Endodermal cell (in vitro differentiated cells): ENCODE results near the gene PSMF1. TPM values are rescaled to one million over a fixed set of nuclear protein-coding genes. Genes with fewer than 3 reads are reported as not detected.
"Not testable (repeated sequence)": the region's sequence is repeated elsewhere in the genome, so short reads cannot be mapped to it uniquely, and the experiment has no call there.

Source experiments
- DNase-seq: peaks from one replicate; pipeline ENCODE4 v3.0.0-alpha.2; 2017
- H3K27ac ChIP-seq: 2 replicates; pipeline ENCODE4 v1.5.1; 2013; ENCODE audit warnings: mild to moderate bottlenecking, low read depth, low read length, moderate library complexity
- H3K27me3 ChIP-seq: 2 replicates; pipeline ENCODE4 v1.6.1; 2013; ENCODE audit warnings: mild to moderate bottlenecking, low read length, moderate library complexity; ENCODE audit not compliant: insufficient read depth, control insufficient read depth, poor library complexity, severe bottlenecking
- H3K36me3 ChIP-seq: 2 replicates; pipeline ENCODE4 v1.7.0; 2013; ENCODE audit warnings: mild to moderate bottlenecking, low read length, moderate library complexity; ENCODE audit not compliant: control insufficient read depth, insufficient read depth
- H3K4me1 ChIP-seq: one replicate; pipeline ENCODE4 v1.7.0; 2013; ENCODE audit warnings: low read length; ENCODE audit not compliant: control insufficient read depth, insufficient read depth
- H3K4me3 ChIP-seq: 2 replicates; pipeline ENCODE4 v1.5.1; 2013; ENCODE audit warnings: mild to moderate bottlenecking, low read length, moderate library complexity
- H3K9ac ChIP-seq: 2 replicates; pipeline ENCODE4 v1.6.1; 2013; ENCODE audit warnings: mild to moderate bottlenecking, low read length, moderate library complexity; ENCODE audit not compliant: poor library complexity, severe bottlenecking; ENCODE audit errors: extremely low read depth
- H3K9me3 ChIP-seq: 2 replicates; pipeline ENCODE4 v1.6.1; 2013; ENCODE audit warnings: mild to moderate bottlenecking, low read length, moderate library complexity; ENCODE audit not compliant: control insufficient read depth
- H3K27ac Mint-ChIP-seq: 2 replicates; pipeline ENCODE4 v1.8.0; 2020; ENCODE audit warnings: mixed read lengths
- H3K27me3 Mint-ChIP-seq: 2 replicates; pipeline ENCODE4 v1.8.0; 2021; ENCODE audit warnings: mild to moderate bottlenecking, mixed read lengths; ENCODE audit not compliant: insufficient read depth
- H3K36me3 Mint-ChIP-seq: 2 replicates; pipeline ENCODE4 v1.8.0; 2020; ENCODE audit warnings: low read depth, mixed read lengths
- H3K4me1 Mint-ChIP-seq: 2 replicates; pipeline ENCODE4 v1.8.0; 2020; ENCODE audit warnings: mixed read lengths
- H3K4me3 Mint-ChIP-seq: 2 replicates; pipeline ENCODE4 v1.8.0; 2020; ENCODE audit warnings: mild to moderate bottlenecking, moderate library complexity, mixed read lengths
- H3K9me3 Mint-ChIP-seq: 2 replicates; pipeline ENCODE4 v1.8.0; 2020; ENCODE audit warnings: mild to moderate bottlenecking, mixed read lengths
- CTCF ChIP-seq: fragments of 200-600 bp; sonication (generic); conservative IDR thresholded peaks from 2 replicates; pipeline ENCODE4 v1.5.0; 2021; ENCODE audit warnings: antibody characterized with exemption, mild to moderate bottlenecking
- WGBS, 2 experiments: methylation state at CpG; one replicate each; pipeline versions ENCODE4 v1.1.5 to v1.1.7; 2013; ENCODE audit warnings: missing lambda C conversion rate in 2 of 2, mixed read lengths in 1 of 2; ENCODE audit not compliant: insufficient coverage in 1 of 2, insufficient read length in 1 of 2; 5-methylcytosine and 5-hydroxymethylcytosine counted together
- total RNA-seq, 2 donors: library from RNA; stranded (reverse); fragmentation: NEBNext Ultra II Directional in 1 of 2; extraction: Animal tissue kit (Norgen Biotek cat#: 25700) in 1 of 2; gene quantifications; 2 replicates in 1 of 2; 3 replicates in 1 of 2; pipeline ENCODE4 v1.2.1, GENCODE V29; 2021

Gene PSMF1
- total RNA-seq, 2 donors from 2014 or later, result 72.5 to 84.7 TPM

GRCh38 chr20:1214838-1215261 lies 96.4 kb downstream of the PSMF1 start:
- no peak for TF ChIP-seq CTCF
- Mint-ChIP-seq H3K9me3 (peaks cover 14% of the 10 kb centered on the region), H3K27me3 (peaks cover 45% of the 10 kb centered on the region), H3K4me1 (peaks cover 11% of the 10 kb centered on the region), H3K36me3 (no peaks in the 10 kb centered on the region), H3K27ac (no peak overlapping the region), H3K4me3 (no peak overlapping the region)
- Histone ChIP-seq H3K9me3 (no peaks in the 10 kb centered on the region), H3K27me3 (peaks cover 42% of the 10 kb centered on the region), H3K27ac (no peak overlapping the region), H3K9ac (no peak overlapping the region), H3K4me1 (peaks cover 3% of the 10 kb centered on the region), H3K4me3 (no peak overlapping the region), H3K36me3 (no peaks in the 10 kb centered on the region)
- DNase-seq, result no peak
- 92 to 96% methylated on average over 4 of the region's 4 CpGs for WGBS, 2 experiments

GRCh38 chr20:1215386-1216170 lies 97.2 kb downstream of the PSMF1 start:
- Mint-ChIP-seq H3K36me3 (no peaks in the 10 kb centered on the region), H3K4me3 (no peak overlapping the region), H3K27me3 (peaks cover 45% of the 10 kb centered on the region), H3K9me3 (peaks cover 14% of the 10 kb centered on the region), H3K27ac (no peak overlapping the region), H3K4me1 (peaks cover 11% of the 10 kb centered on the region)
- no peak for DNase-seq
- Histone ChIP-seq H3K9me3 (no peaks in the 10 kb centered on the region), H3K4me3 (no peak overlapping the region), H3K9ac (no peak overlapping the region), H3K36me3 (no peaks in the 10 kb centered on the region), H3K27me3 (peaks cover 35% of the 10 kb centered on the region), H3K4me1 (peaks cover 3% of the 10 kb centered on the region), H3K27ac (no peak overlapping the region)
- WGBS, 2 experiments, result 80 to 85% methylated on average over 4 to 11 of the region's 11 CpGs
- no peak for TF ChIP-seq CTCF

DNA sequence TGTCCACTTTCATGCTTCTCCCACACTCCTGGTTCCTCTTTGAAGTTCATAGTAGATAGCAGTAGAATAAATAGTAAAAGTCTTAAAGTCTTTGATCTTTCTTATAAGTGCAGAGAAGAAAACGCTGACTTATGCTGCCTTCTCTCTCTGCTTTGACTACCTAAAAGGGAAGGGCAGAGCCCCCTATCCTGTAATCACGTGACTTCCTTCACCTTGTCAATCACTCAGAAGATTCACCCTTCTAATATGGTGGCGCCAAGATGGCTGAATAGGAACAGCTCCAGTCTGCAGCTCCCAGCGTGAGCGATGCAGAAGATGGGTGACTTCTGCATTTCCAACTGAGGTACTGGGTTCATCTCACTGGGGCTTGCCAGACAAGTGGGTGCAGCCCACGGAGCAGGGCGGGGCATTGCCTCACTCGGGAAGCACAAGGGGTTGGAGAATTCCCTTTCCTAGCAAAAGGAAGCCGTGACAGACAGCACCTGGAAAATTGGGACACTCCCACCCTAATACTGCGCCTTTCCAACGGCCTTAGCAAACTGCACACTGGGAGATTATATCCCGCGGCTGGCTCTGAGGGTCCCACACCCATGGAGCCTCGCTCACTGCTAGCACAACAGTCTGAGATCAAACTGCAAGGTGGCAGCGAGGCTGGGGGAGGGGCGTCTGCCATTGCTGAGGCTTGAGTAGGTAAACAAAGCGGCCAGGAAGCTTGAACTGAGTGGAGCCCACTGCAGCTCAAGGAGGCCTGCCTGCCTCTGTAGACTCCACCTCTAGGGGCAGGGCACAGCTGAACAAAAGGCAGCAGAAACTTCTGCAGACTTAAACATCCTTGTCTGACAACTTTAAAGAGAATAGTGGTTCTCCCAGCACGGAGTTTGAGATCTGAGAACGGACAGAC lies 98.4 kb downstream of the PSMF1 start:
- WGBS, 2 experiments, result 91 to 92% methylated on average over 7 to 19 of the region's 19 CpGs
- not testable (repeated sequence) for H3K4me1 ChIP-seq, H3K27ac ChIP-seq, H3K9ac ChIP-seq, H3K9me3 ChIP-seq, H3K36me3 ChIP-seq, H3K4me3 ChIP-seq, DNase-seq, H3K4me3 Mint-ChIP-seq, H3K27ac Mint-ChIP-seq, H3K36me3 Mint-ChIP-seq
- peaks cover 24% of the 10 kb centered on the region for H3K27me3 ChIP-seq
- H3K4me1 Mint-ChIP-seq, result peaks cover 11% of the 10 kb centered on the region
- peak; percentile 48 for TF ChIP-seq CTCF
- peaks cover 18% of the 10 kb centered on the region for H3K9me3 Mint-ChIP-seq
- H3K27me3 Mint-ChIP-seq, result peaks cover 47% of the 10 kb centered on the region

Other genes starting within 250 kb of the PSMF1 start
- gene ANGPT4, start 202.3 kb upstream of the PSMF1 start, total RNA-seq, result under 1 TPM; 0.31 to 0.51 TPM
- gene RSPO4, start 116.3 kb upstream of the PSMF1 start, total RNA-seq, result 1 to 10 TPM; 3.8 to 7.6 TPM
- 1 to 10 TPM; 3.1 to 4.3 TPM for gene TMEM74B, start 66.4 kb downstream of the PSMF1 start, total RNA-seq
- gene C20orf202, start 84.9 kb downstream of the PSMF1 start, total RNA-seq, result not detected
- gene RAD21L1, start 107.4 kb downstream of the PSMF1 start, total RNA-seq, result 1 to 10 TPM in 1 of 2 donors, not detected in 1; 1.4 TPM
- gene SNPH, start 147.7 kb downstream of the PSMF1 start, total RNA-seq, result 1 to 10 TPM; 2.2 to 4.9 TPM
- gene SDCBP2, start 210.5 kb downstream of the PSMF1 start, total RNA-seq, result 1 to 10 TPM; 1.5 to 5.1 TPM